ENCODE results near the gene RAB37. TPM values are rescaled to one million over a fixed set of nuclear protein-coding genes. Genes with fewer than 3 reads are reported as not detected.

The RAB37 gene
- total and polyA plus RNA-seq, 9 of the 15 experiments (the other 6 are each of a cell fraction or from before 2014, with no cell fraction given): 0.03 to 0.27 (median 0.11) TPM; not detected in 4

DNA sequence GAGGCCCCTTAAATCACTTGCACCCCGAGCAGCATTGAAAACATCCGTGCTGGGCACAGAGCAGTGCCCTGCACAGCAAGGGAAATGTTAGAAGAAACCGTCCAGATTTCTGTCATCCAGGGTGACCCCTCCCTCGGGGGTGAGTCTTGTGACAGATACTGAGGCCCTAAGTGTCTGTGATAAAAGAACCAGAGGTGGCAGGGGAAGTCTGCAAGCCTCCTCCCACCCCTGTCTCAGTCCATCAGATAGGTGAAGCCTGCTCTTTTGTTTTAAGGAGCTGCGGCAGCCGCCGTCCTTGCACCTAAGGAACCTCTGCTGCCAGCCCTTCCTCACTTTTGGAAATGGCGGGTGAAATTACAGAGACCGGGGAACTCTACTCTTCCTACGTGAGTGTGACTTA, 39.9 kb downstream of the RAB37 start (continued):
- TF ChIP-seq, protein P1, sequence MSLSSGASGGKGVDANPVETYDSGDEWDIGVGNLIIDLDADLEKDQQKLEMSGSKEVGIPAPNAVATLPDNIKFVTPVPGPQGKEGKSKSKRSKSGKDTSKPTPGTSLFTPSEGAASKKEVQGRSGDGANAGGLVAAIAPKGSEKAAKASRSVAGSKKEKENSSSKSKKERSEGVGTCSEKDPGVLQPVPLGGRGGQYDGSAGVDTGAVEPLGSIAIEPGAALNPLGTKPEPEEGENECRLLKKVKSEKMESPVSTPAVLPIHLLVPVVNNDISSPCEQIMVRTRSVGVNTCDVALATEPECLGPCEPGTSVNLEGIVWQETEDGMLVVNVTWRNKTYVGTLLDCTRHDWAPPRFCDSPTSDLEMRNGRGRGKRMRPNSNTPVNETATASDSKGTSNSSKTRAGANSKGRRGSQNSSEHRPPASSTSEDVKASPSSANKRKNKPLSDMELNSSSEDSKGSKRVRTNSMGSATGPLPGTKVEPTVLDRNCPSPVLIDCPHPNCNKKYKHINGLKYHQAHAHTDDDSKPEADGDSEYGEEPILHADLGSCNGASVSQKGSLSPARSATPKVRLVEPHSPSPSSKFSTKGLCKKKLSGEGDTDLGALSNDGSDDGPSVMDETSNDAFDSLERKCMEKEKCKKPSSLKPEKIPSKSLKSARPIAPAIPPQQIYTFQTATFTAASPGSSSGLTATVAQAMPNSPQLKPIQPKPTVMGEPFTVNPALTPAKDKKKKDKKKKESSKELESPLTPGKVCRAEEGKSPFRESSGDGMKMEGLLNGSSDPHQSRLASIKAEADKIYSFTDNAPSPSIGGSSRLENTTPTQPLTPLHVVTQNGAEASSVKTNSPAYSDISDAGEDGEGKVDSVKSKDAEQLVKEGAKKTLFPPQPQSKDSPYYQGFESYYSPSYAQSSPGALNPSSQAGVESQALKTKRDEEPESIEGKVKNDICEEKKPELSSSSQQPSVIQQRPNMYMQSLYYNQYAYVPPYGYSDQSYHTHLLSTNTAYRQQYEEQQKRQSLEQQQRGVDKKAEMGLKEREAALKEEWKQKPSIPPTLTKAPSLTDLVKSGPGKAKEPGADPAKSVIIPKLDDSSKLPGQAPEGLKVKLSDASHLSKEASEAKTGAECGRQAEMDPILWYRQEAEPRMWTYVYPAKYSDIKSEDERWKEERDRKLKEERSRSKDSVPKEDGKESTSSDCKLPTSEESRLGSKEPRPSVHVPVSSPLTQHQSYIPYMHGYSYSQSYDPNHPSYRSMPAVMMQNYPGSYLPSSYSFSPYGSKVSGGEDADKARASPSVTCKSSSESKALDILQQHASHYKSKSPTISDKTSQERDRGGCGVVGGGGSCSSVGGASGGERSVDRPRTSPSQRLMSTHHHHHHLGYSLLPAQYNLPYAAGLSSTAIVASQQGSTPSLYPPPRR (CRISPR knock-in tag; IDR thresholded peaks at IDR 0.05; ENCODE audit: borderline replicate concordance): no peak
- TF ChIP-seq ZNF121 (CRISPR knock-in tag; conservative IDR thresholded peaks at IDR 0.05): no peak
- TF ChIP-seq SOX6 (IDR thresholded peaks at IDR 0.05): 0 out of 2 replicates have a peak, but pooled peaks have one; percentile 26
- TF ChIP-seq, protein P2, sequence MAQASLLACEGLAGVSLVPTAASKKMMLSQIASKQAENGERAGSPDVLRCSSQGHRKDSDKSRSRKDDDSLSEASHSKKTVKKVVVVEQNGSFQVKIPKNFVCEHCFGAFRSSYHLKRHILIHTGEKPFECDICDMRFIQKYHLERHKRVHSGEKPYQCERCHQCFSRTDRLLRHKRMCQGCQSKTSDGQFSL (CRISPR knock-in tag; IDR thresholded peaks at IDR 0.05): no peak
- TF ChIP-seq, protein P2 (tag; IDR thresholded peaks at IDR 0.05): 0 out of 4 replicates have a peak, but pooled peaks of 1 of the 2 experiments have one; percentile 24
- TF ChIP-seq VEZF1 (CRISPR knock-in tag; IDR thresholded peaks at IDR 0.05): peak; percentile 31; the same call in 1 of the 2 replicates
- TF ChIP-seq MITF (IDR thresholded peaks at IDR 0.05): peak; percentile 69; the same call in 1 of the 2 replicates
- TF ChIP-seq PKNOX1 (IDR thresholded peaks at IDR 0.05): peak; percentile 31; the same call in 1 of the 2 replicates

Measured in K562 (cell line).